Measurements from ENCODE around the gene NEK7.

DNA sequence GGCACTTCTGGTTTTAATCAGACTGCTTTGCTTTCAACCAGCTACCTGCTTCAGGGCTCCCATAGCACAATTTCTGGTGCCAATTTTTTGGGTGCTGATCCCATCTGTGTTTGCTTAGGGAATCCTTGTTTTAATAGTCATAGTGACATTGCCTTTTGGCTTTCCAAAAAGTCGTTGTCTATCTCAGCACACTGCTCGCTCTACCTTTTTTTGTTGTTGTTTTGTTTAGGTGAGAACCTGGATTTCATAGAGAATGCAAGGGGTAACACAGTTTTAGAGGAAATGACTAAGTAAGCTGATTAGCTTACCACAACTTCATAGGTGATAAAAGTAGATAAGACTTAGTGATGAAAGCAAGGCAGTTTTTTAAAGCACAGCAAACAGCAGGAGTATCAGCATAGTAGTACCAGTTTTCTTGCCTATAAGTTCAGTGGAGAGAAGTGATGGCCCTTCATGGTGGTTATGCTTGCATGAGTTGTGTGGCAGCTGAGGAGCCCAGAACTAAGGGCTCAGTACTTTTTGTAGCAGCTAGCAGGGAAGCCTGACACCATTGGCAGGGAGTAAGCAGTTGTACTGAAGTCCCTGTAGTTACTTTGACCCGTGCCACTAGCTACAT is 31.3 kb downstream of the NEK7 start:
- TF ChIP-seq, protein P1, sequence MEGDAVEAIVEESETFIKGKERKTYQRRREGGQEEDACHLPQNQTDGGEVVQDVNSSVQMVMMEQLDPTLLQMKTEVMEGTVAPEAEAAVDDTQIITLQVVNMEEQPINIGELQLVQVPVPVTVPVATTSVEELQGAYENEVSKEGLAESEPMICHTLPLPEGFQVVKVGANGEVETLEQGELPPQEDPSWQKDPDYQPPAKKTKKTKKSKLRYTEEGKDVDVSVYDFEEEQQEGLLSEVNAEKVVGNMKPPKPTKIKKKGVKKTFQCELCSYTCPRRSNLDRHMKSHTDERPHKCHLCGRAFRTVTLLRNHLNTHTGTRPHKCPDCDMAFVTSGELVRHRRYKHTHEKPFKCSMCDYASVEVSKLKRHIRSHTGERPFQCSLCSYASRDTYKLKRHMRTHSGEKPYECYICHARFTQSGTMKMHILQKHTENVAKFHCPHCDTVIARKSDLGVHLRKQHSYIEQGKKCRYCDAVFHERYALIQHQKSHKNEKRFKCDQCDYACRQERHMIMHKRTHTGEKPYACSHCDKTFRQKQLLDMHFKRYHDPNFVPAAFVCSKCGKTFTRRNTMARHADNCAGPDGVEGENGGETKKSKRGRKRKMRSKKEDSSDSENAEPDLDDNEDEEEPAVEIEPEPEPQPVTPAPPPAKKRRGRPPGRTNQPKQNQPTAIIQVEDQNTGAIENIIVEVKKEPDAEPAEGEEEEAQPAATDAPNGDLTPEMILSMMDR (conservative IDR thresholded peaks at IDR 0.05; ENCODE audit: low read length), result no peak
- TF ChIP-seq EZH2phosphoT487 (IDR thresholded peaks at IDR 0.05; ENCODE audit: borderline replicate concordance, low read depth, low read length), result no peak

All from OCI-LY7 (cell line).